Sigmoid colon (tissue), 7 donors: Measurements from ENCODE around the gene KIF3B. TPM values are rescaled to one million over a fixed set of nuclear protein-coding genes. Genes with fewer than 3 reads are reported as not detected.
"Not testable (repeated sequence)": the region's sequence is repeated elsewhere in the genome, so short reads cannot be mapped to it uniquely, and the experiment has no call there.

Experiments used
- DNase-seq: peaks from one replicate; pipeline ENCODE4 v3.0.0-alpha.2; 2019
- H3K27ac ChIP-seq, 4 donors: fragments of 200-600 bp; sonication (generic); one replicate each; pipeline ENCODE4 v1.5.1; 2016 to 2019; ENCODE audit warnings: mild to moderate bottlenecking in 1 of 4
- H3K27me3 ChIP-seq, 3 donors: fragments of 200-600 bp; sonication (generic); one replicate each; pipeline ENCODE4 v1.5.1; 2019; ENCODE audit warnings: mild to moderate bottlenecking in 1 of 3
- H3K36me3 ChIP-seq, 4 donors: fragments of 200-600 bp; sonication (generic); one replicate each; pipeline ENCODE4 v1.5.1; 2016 to 2019
- H3K4me1 ChIP-seq, 4 donors: fragments of 200-600 bp; sonication (generic); one replicate each; pipeline ENCODE4 v1.5.1; 2017 to 2019
- H3K4me3 ChIP-seq, 4 donors: fragments of 200-600 bp; sonication (generic); one replicate each; pipeline ENCODE4 v1.5.1; 2017 to 2019; ENCODE audit warnings: mild to moderate bottlenecking in 2 of 4, moderate library complexity in 1 of 4
- H3K9me3 ChIP-seq, 4 donors: fragments of 200-600 bp in 3 of 4; sonication (generic) in 3 of 4; one replicate each; pipeline versions ENCODE4 v1.5.1 to v1.6.1; 2013 to 2019
- EP300 ChIP-seq, 4 donors: sonication (generic); formaldehyde crosslinking; IDR thresholded peaks; one replicate each; pipeline ENCODE4 v1.6.1; 2017; ENCODE audit warnings: antibody characterized with exemption in 4 of 4
- POLR2A ChIP-seq, 2 donors: fragments of 450-650 bp; IDR thresholded peaks; one replicate each; pipeline ENCODE4 v1.6.1; 2016; ENCODE audit warnings: antibody characterized with exemption in 2 of 2, mild to moderate bottlenecking in 2 of 2, moderate library complexity in 2 of 2
- POLR2AphosphoS5 ChIP-seq, 4 donors: sonication (generic); formaldehyde crosslinking; IDR thresholded peaks; one replicate each; pipeline ENCODE4 v1.6.1; 2017; ENCODE audit warnings: antibody characterized with exemption in 4 of 4
- WGBS, 2 donors: extraction: QIAGEN DNeasy Blood & Tissue Kit; methylation state at CpG; one replicate each; pipeline ENCODE4 v1.1.7; 2013; 5-methylcytosine and 5-hydroxymethylcytosine counted together
- intact Hi-C: fragments of 100-400 bp; cut with DNase I; formaldehyde crosslinking; loops from one replicate; pipeline ENCODE4 v1.15.1; 2023
- polyA plus RNA-seq, 3 donors: library from polyadenylated mRNA; stranded (reverse); fragments of 200-250 nt; gene quantifications; one replicate each; pipeline ENCODE4 v1.2.3, GENCODE V29; 2013
- total RNA-seq, 4 donors: library from RNA; depleted of rRNA; stranded (reverse); fragments of >200 nt; gene quantifications; one replicate each; pipeline ENCODE4 v1.1.0, GENCODE V29; 2016
- TF ChIP-seq, protein P1 (sequence below), 4 experiments: fragments of 450-650 bp in 3 of 4; fragments of 200-600 bp in 1 of 4; IDR thresholded peaks; one replicate each; pipeline ENCODE4 v1.5.1; 2016 to 2019; ENCODE audit warnings: antibody characterized with exemption in 4 of 4, mild to moderate bottlenecking in 3 of 4, moderate library complexity in 2 of 4
- donor health status: healthy with polysubstance abuse.
- donor health status: Bipolar disorder and iron deficiency.
- donor health status: healthy.

KIF3B gene
- total and polyA plus RNA-seq, 7 donors, result 16.1 to 45.8 (median 25.8) TPM

- Histone ChIP-seq H3K4me3 (no peak overlapping the region), H3K36me3 (peaks cover 0 to 27% (median 12%) of the 10 kb centered on the region in 4 donors), H3K27ac (no peak overlapping the region), H3K4me1 (peaks cover 0 to 8% (median 0%) of the 10 kb centered on the region in 4 donors), H3K27me3 (no peaks in the 10 kb centered on the region), H3K9me3 (no peaks in the 10 kb centered on the region)
- DNase-seq, result no peak
- intact Hi-C loops, result no loop called here
- WGBS, 2 donors, result 88 to 92% methylated on average over 1 of the region's 1 CpG
- TF ChIP-seq EP300 (IDR thresholded peaks at IDR 0.05) (no peak), POLR2A (IDR thresholded peaks at IDR 0.05) (no peak), POLR2AphosphoS5 (IDR thresholded peaks at IDR 0.05) (no peak)
- TF ChIP-seq, protein P1, sequence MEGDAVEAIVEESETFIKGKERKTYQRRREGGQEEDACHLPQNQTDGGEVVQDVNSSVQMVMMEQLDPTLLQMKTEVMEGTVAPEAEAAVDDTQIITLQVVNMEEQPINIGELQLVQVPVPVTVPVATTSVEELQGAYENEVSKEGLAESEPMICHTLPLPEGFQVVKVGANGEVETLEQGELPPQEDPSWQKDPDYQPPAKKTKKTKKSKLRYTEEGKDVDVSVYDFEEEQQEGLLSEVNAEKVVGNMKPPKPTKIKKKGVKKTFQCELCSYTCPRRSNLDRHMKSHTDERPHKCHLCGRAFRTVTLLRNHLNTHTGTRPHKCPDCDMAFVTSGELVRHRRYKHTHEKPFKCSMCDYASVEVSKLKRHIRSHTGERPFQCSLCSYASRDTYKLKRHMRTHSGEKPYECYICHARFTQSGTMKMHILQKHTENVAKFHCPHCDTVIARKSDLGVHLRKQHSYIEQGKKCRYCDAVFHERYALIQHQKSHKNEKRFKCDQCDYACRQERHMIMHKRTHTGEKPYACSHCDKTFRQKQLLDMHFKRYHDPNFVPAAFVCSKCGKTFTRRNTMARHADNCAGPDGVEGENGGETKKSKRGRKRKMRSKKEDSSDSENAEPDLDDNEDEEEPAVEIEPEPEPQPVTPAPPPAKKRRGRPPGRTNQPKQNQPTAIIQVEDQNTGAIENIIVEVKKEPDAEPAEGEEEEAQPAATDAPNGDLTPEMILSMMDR (IDR thresholded peaks at IDR 0.05), result no peak
Observed at GRCh38 chr20:32321390-32321789, 43.9 kb downstream of the KIF3B start.

DNA sequence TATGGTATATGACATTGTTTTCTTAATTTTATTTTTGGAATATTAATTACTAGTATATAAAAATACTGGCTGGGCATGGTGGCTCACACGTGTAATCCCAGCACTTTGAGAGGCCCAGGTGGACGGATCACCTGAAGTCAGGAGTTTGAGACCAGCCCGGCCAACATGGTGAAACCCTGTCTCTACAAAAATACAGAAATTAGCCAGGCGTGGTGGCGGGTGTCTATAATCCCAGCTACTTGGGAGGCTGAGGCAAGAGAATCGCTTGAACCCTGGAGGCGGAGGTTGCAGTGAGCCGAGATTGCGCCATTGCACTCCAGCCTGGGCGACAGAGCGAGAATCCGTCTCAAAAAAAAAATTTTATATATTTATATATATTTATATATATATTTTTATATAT is 44.8 kb downstream of the KIF3B start:
- DNase-seq, result peak; percentile 72
- WGBS, 2 donors, result 97 to 98% methylated on average over 12 of the region's 12 CpGs
- H3K4me1 ChIP-seq, intact Hi-C loops, H3K4me3 ChIP-seq, H3K27me3 ChIP-seq, H3K9me3 ChIP-seq, H3K27ac ChIP-seq: not testable (repeated sequence)
- H3K36me3 ChIP-seq, result peaks cover 1 to 24% (median 5%) of the 10 kb centered on the region in 4 donors

GRCh38 chr20:32323761-32324160 is 46.3 kb downstream of the KIF3B start:
- H3K36me3 ChIP-seq, result peaks cover 4 to 17% (median 10%) of the 10 kb centered on the region in 4 donors
- H3K27ac ChIP-seq, DNase-seq, H3K4me1 ChIP-seq, intact Hi-C loops, H3K27me3 ChIP-seq, H3K9me3 ChIP-seq, H3K4me3 ChIP-seq: not testable (repeated sequence)
- 94 to 98% methylated on average over 5 of the region's 5 CpGs for WGBS, 2 donors

DNA sequence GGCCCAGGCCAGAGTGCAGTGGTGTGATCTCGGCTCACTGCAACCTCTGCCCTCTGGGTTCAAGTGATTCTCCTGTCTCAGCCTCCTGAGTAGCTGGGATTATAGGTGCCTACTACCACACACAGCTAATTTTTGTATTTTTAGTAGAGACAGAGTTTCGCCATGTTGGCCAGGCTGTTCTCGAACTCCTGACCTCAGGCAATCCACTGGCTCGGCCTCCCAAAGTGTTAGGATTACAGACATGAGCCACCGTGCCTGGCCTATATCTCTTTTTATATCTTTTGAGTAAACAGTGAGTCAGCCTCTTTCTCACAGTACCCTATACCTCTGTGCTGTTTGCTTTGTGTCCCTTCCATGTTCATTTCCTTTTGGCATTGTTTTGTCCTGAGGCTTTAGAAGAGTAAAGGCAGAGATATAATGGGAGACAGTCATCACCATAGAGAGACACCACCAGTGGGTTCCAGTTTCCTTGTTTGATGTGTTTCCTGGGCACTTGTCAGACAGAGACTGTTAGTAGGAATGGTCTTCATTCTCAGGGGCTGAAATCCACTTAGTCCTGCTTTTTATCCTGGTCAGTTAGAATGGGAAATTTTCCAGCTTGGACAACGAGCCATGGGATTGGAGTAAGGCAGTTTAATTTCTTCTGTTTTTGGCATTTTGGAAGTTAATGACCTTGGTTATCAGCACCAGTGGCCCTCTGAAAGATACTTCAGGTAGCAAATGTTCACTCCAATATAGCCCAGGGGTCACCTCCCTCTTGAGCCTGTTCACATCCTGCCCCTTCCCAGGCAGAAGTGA is 48.5 kb downstream of the KIF3B start:
- Histone ChIP-seq H3K36me3 (peaks cover 4 to 25% (median 13%) of the 10 kb centered on the region in 4 donors), H3K9me3 (no peaks in the 10 kb centered on the region), H3K4me3 (no peak overlapping the region), H3K27me3 (no peaks in the 10 kb centered on the region), H3K27ac (peak overlapping the region in 1 of 4 donors; percentile 8), H3K4me1 (peaks cover 0 to 8% (median 0%) of the 10 kb centered on the region in 4 donors)
- 29 to 69% methylated on average over 6 of the region's 6 CpGs for WGBS, 2 donors
- TF ChIP-seq POLR2A (IDR thresholded peaks at IDR 0.05) (no peak), POLR2AphosphoS5 (IDR thresholded peaks at IDR 0.05) (peak in 1 of 4 donors; percentile 10)
- intact Hi-C loops, result no loop called here
- DNase-seq, result no peak

GRCh38 chr20:32326504-32326845 is 49.0 kb downstream of the KIF3B start:
- H3K27me3 ChIP-seq, result no peaks in the 10 kb centered on the region
- H3K36me3 ChIP-seq, result peaks cover 8 to 31% (median 15%) of the 10 kb centered on the region in 4 donors
- H3K4me1 ChIP-seq, result peaks cover 0 to 8% (median 0%) of the 10 kb centered on the region in 4 donors
- 16 to 66% methylated on average over 1 of the region's 1 CpG for WGBS, 2 donors
- H3K27ac ChIP-seq, result no peak overlapping the region
- no peak for DNase-seq
- TF ChIP-seq EP300 (IDR thresholded peaks at IDR 0.05) (no peak), POLR2AphosphoS5 (IDR thresholded peaks at IDR 0.05) (no peak), POLR2A (IDR thresholded peaks at IDR 0.05) (no peak)
- TF ChIP-seq, protein P1 (IDR thresholded peaks at IDR 0.05), result no peak
- H3K4me3 ChIP-seq, result no peak overlapping the region
- intact Hi-C loops, result no loop called here
- no peaks in the 10 kb centered on the region for H3K9me3 ChIP-seq

DNA sequence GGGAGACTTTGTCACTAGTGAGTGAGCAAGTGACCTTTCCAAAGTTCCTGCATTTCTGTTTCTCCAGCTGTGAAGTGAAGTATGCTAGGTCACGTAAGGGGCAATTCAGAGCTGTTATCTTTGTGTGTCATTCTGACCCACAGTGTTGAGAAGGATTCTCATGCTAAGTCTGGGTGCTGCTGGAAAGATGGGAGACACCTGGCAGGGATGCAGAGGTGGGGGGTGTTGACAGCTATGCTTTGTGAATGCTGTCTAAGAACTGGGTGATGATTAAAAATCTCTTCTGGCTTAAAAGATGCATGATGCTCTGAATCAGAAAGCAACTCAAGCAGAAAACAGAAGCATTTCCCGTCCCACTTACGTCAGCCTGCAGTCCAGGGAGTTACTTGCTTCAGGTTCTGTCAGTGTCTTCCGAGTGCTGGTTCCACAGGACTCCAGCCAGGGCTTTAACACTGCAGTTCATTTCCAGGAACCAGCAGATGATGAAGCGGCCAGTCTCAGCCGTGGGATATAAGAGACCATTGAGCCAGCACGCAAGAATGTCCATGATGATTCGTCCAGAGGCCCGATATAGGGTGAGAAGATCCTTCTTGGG is 49.7 kb downstream of the KIF3B start:
- H3K9me3 ChIP-seq, result no peaks in the 10 kb centered on the region
- TF ChIP-seq, protein P1 (IDR thresholded peaks at IDR 0.05), result no peak
- no peak for TF ChIP-seq EP300 (IDR thresholded peaks at IDR 0.05)
- TF ChIP-seq POLR2A (IDR thresholded peaks at IDR 0.05), result no peak
- no peak for TF ChIP-seq POLR2AphosphoS5 (IDR thresholded peaks at IDR 0.05)
- no peaks in the 10 kb centered on the region for H3K27me3 ChIP-seq
- no peak overlapping the region for H3K4me3 ChIP-seq
- intact Hi-C loops, result no loop called here
- no peak overlapping the region for H3K27ac ChIP-seq
- H3K4me1 ChIP-seq, result peaks cover 0 to 8% (median 0%) of the 10 kb centered on the region in 4 donors
- 96 to 97% methylated on average over 9 of the region's 9 CpGs for WGBS, 2 donors
- peaks cover 10 to 38% (median 15%) of the 10 kb centered on the region in 4 donors for H3K36me3 ChIP-seq
- no peak for DNase-seq
